Testis (tissue), 2 donors: ENCODE results near the gene CREG1.

Experiments used
- CTCF ChIP-seq, 3 experiments: fragments of 450-650 bp in 2 of 3; fragments of 200-600 bp in 1 of 3; sonication (generic) in 1 of 3; IDR thresholded peaks; one replicate each; pipeline ENCODE4 v1.5.1; 2016 to 2019; ENCODE audit warnings: antibody characterized with exemption in 3 of 3, mild to moderate bottlenecking in 2 of 3, moderate library complexity in 1 of 3
- POLR2A ChIP-seq: fragments of 450-650 bp; IDR thresholded peaks from one replicate; pipeline ENCODE4 v1.6.1; 2017; ENCODE audit warnings: antibody characterized with exemption, mild to moderate bottlenecking, moderate library complexity

DNA sequence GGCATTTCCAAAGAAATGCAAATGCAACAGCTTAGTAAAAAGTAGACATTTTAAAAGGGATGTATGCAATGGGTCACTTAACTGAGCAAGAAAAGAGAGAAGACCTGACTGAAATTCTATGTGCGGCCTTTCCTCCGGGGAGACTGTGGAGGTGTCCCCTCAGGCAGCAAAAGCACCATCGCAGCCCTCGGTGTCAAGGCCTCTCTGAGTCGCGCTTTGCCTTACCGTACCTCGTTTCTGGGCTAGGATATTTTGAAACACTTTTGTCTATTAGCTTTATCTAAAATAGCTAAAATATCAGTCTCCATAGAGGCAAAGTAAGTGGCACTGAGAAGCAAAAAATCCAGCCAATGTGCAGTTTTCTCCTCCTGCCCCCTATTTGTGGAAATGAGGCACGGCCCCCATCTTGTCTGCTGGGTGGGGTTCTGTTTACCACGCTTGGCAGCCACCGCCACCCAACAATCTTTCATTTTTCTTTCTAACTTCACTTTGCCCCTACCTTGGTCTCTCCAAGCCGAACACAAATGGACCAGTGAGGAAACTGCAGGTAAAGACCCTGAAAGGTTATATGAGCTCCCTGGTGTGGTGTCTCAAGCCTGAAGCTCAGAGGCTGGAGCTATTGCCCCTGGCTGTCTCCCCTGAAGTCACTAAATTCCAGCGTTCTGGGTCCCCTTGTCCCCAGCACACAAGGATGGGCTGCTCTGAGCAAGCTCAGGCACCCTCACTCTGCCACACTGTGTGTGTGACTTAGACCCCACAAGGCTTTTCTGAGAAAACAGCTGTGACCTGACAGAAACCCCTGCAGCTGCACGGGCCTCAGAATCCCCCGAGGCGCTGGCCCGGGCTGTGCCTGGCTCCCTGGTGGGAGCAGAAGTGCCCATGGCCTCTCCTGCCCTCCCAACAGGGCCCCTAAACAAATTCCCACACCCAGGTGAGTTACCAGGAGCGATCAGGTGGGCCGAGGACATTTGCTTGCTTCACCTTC is 36.9 kb downstream of the CREG1 start:
- no peak for TF ChIP-seq CTCF (IDR thresholded peaks at IDR 0.05)
- no peak for TF ChIP-seq POLR2A
